HCT116 (cell line): ENCODE results near the gene PTPRA. TPM values are rescaled to one million over a fixed set of nuclear protein-coding genes. Genes with fewer than 3 reads are reported as not detected.

Experiments
- ATAC-seq: fragments of 200-7000 bp; cut with Tn5 transposase; 2 replicates; pipeline ENCODE4 v1.9.1; 2020; ENCODE audit warnings: mild to moderate bottlenecking, moderate library complexity
- BruUV-seq: library from RNA; stranded (reverse); fragments of 400-500 nt; replicated peaks from 2 replicates; lab custom pipeline; 2021; lab: Mats Ljungman, UMichigan
- CTCF ChIA-PET: fragments of 300-600 bp; sonication (Branson Sonifier 250); formaldehyde crosslinking; loops from one replicate; lab custom pipeline; 2021; ENCODE audit warnings: antibody characterized with exemption; lab: Charles Lee
- POLR2A ChIA-PET: fragments of 300-600, 350-600 bp; sonication (Branson Sonifier 250); formaldehyde crosslinking; loops from one replicate; lab custom pipeline; 2021; ENCODE audit warnings: antibody characterized with exemption; lab: Charles Lee
- RAD21 ChIA-PET, 2 experiments: fragments of 300-600 bp; sonication (Branson Sonifier 250); formaldehyde crosslinking; loops; one replicate each; lab custom pipeline; 2023; ENCODE audit warnings: low total read pairs in 2 of 2; ENCODE audit not compliant: uncharacterized antibody in 2 of 2, unreplicated experiment in 2 of 2, low non-redundant PET in 1 of 2; lab: Charles Lee
- DNase-seq: peaks from one replicate; pipeline ENCODE4 v3.0.0-alpha.2; 2010; ENCODE audit warnings: low read depth, low spot score
- H2AFZ ChIP-seq: fragments of 200-600 bp; shearing (Covaris generic), sonication (generic); 2 replicates; pipeline ENCODE4 v1.6.1; 2017; ENCODE audit warnings: low read depth, mixed run types, mixed read lengths, antibody characterized with exemption, low read length; ENCODE audit not compliant: poor library complexity, severe bottlenecking
- H3K27ac ChIP-seq: 2 replicates; pipeline ENCODE4 v1.5.1; 2012; ENCODE audit warnings: low read depth, low read length
- H3K27me3 ChIP-seq: fragments of 200-600 bp; sonication (generic); 2 replicates; pipeline ENCODE4 v1.6.1; 2016; ENCODE audit warnings: mixed run types, low read length, mixed read lengths; ENCODE audit not compliant: insufficient read depth
- H3K36me3 ChIP-seq, 2 experiments: fragments of 200-500 bp in 1 of 2; fragments of 200-600 bp in 1 of 2; sonication (Bioruptor generic) in 1 of 2; sonication (generic) in 1 of 2; 2 replicates each; pipeline versions ENCODE4 v1.5.1 to v1.6.1; 2014 to 2016; ENCODE audit warnings: low read length in 2 of 2, inconsistent platforms in 1 of 2, mixed read lengths in 1 of 2, mixed run types in 1 of 2; ENCODE audit not compliant: insufficient read depth in 2 of 2, control insufficient read depth in 1 of 2
- H3K4me1 ChIP-seq, 2 experiments: fragments of 200-600 bp in 1 of 2; sonication (generic) in 1 of 2; 2 replicates each; pipeline versions ENCODE4 v1.5.1 to v1.6.1; 2012 to 2017; ENCODE audit warnings: low read length in 2 of 2, inconsistent platforms in 1 of 2, mild to moderate bottlenecking in 1 of 2, mixed read lengths in 1 of 2, mixed run types in 1 of 2, moderate library complexity in 1 of 2; ENCODE audit not compliant: insufficient read depth in 2 of 2, control insufficient read depth in 1 of 2
- H3K4me2 ChIP-seq: fragments of 200-600 bp; sonication (generic); 2 replicates; pipeline ENCODE4 v1.6.1; 2017; ENCODE audit warnings: mixed run types, low read length, mixed read lengths
- H3K4me3 ChIP-seq, 2 experiments: fragments of 200-600 bp in 1 of 2; sonication (generic) in 1 of 2; replicated peaks in 1 of 2; 2 replicates each; pipeline ENCODE4 v1.5.1; 2011 to 2016; ENCODE audit warnings: low read length in 2 of 2, control low read depth in 1 of 2, low read depth in 1 of 2, mild to moderate bottlenecking in 1 of 2, mixed read lengths in 1 of 2, mixed run types in 1 of 2
- H3K79me2 ChIP-seq: fragments of 200-600 bp; sonication (generic); 2 replicates; pipeline ENCODE4 v1.6.1; 2017; ENCODE audit warnings: mild to moderate bottlenecking, mixed run types, low read length, moderate library complexity, mixed read lengths; ENCODE audit not compliant: insufficient read depth
- H3K9ac ChIP-seq: fragments of 200-600 bp; sonication (generic); 2 replicates; pipeline ENCODE4 v1.6.1; 2016; ENCODE audit warnings: low read length, mixed read lengths
- H3K9me2 ChIP-seq: fragments of 200-600 bp; sonication (generic), shearing (Covaris generic); 2 replicates; pipeline ENCODE4 v1.6.1; 2017; ENCODE audit warnings: mixed run types, mild to moderate bottlenecking, moderate library complexity; ENCODE audit not compliant: insufficient read depth
- H3K9me3 ChIP-seq, 2 experiments: fragments of 200-500 bp in 1 of 2; fragments of 200-600 bp in 1 of 2; sonication (Bioruptor generic) in 1 of 2; sonication (generic) in 1 of 2; 2 replicates each; pipeline ENCODE4 v1.6.1; 2014 to 2017; ENCODE audit warnings: low read length in 2 of 2, mixed read lengths in 2 of 2, inconsistent platforms in 1 of 2, low read depth in 1 of 2, mild to moderate bottlenecking in 1 of 2, mixed run types in 1 of 2, moderate library complexity in 1 of 2; ENCODE audit not compliant: control insufficient read depth in 1 of 2, insufficient read depth in 1 of 2
- H4K20me1 ChIP-seq: fragments of 200-600 bp; sonication (generic), shearing (Covaris generic); 2 replicates; pipeline ENCODE4 v1.6.1; 2017; ENCODE audit warnings: mixed run types, mild to moderate bottlenecking, moderate library complexity; ENCODE audit not compliant: insufficient read depth
- ELF1 ChIP-seq: IDR thresholded peaks from 2 replicates; pipeline ENCODE4 v1.6.1; 2012; ENCODE audit warnings: low read depth, borderline replicate concordance
- EZH2 ChIP-seq: fragments of 200-600 bp; sonication (generic); IDR thresholded peaks from 2 replicates; pipeline ENCODE4 v1.6.1; 2017; ENCODE audit warnings: antibody characterized with exemption, mixed run types
- JUND ChIP-seq: IDR thresholded peaks from 2 replicates; pipeline ENCODE4 v1.6.1; 2012
- RAD21 ChIP-seq: IDR thresholded peaks from 2 replicates; pipeline ENCODE4 v1.6.1; 2012; ENCODE audit warnings: low read depth, mild to moderate bottlenecking
- intact Hi-C: fragments of 100-400 bp; cut with micrococcal nuclease; formaldehyde crosslinking; loops from 2 replicates; pipeline ENCODE4 v1.10.0; 2022
- total RNA-seq: library from RNA; stranded (reverse); gene quantifications from one replicate; pipeline ENCODE4 v1.2.1, GENCODE V29; 2021; ENCODE audit not compliant: unreplicated experiment
- TF ChIP-seq, protein P1 (sequence below): IDR thresholded peaks from 2 replicates; pipeline ENCODE4 v1.6.1; 2011; ENCODE audit warnings: mild to moderate bottlenecking, low read length, moderate library complexity; ENCODE audit not compliant: insufficient replicate concordance; ENCODE audit errors: extremely low read depth
- TF ChIP-seq, protein P2 (sequence below), 3 experiments: fragments of 200-600 bp in 1 of 3; sonication (generic) in 1 of 3; IDR thresholded peaks in 2 of 3; conservative IDR thresholded peaks in 1 of 3; 2 replicates each; pipeline ENCODE4 v1.5.1; 2012 to 2017; ENCODE audit warnings: low read depth in 2 of 3, low read length in 2 of 3, antibody characterized with exemption in 1 of 3, borderline replicate concordance in 1 of 3, control low read depth in 1 of 3, mild to moderate bottlenecking in 1 of 3, mixed read lengths in 1 of 3, mixed run types in 1 of 3, moderate library complexity in 1 of 3; ENCODE audit not compliant: insufficient read depth in 1 of 3
- TF ChIP-seq, protein P3 (sequence below): IDR thresholded peaks from 2 replicates; pipeline ENCODE4 v1.6.1; 2012

Gene PTPRA
- total RNA-seq, 1 experiment from 2014 or later: 44.6 TPM

DNA sequence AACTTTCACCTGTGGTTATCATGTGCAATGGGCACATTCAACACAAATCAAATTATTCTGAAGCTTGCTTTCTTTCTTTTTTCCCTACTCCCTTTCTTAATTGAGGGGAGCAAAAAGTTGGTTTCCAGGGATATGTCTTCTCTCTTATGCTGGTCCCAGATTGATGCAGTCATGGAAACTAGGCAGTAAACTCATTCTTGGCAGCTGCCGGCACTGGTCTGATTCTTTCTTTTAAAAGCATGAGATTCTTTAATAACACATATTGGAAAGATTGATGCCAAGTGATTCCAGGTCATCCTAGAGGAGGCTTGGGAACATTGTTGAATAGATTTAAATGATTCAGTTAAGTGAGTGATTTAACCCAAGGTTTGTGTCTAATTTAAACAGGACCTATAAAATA is 29.0 kb downstream of the PTPRA start:
- ChIA-PET POLR2A (no interaction called here), CTCF (no interaction called here), RAD21 (no interaction called here)
- ATAC-seq (no peak), DNase-seq (no peak)
- Histone ChIP-seq H2AFZ (no peak overlapping the region), H3K4me3 (no peak overlapping the region), H3K9ac (no peak overlapping the region), H3K79me2 (peaks cover 70% of the 10 kb centered on the region), H3K27ac (no peak overlapping the region), H3K36me3 (no peaks in the 10 kb centered on the region), H3K4me2 (no peak overlapping the region), H3K4me1 (no peaks in the 10 kb centered on the region), H4K20me1 (no peaks in the 10 kb centered on the region), H3K27me3 (no peaks in the 10 kb centered on the region), H3K9me2 (no peaks in the 10 kb centered on the region), H3K9me3 (no peaks in the 10 kb centered on the region)
- intact Hi-C loops: no loop called here
- no TSS peak for BruUV-seq
- TF ChIP-seq, protein P1, sequence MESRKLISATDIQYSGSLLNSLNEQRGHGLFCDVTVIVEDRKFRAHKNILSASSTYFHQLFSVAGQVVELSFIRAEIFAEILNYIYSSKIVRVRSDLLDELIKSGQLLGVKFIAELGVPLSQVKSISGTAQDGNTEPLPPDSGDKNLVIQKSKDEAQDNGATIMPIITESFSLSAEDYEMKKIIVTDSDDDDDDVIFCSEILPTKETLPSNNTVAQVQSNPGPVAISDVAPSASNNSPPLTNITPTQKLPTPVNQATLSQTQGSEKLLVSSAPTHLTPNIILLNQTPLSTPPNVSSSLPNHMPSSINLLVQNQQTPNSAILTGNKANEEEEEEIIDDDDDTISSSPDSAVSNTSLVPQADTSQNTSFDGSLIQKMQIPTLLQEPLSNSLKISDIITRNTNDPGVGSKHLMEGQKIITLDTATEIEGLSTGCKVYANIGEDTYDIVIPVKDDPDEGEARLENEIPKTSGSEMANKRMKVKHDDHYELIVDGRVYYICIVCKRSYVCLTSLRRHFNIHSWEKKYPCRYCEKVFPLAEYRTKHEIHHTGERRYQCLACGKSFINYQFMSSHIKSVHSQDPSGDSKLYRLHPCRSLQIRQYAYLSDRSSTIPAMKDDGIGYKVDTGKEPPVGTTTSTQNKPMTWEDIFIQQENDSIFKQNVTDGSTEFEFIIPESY: no peak
- TF ChIP-seq RAD21 (no peak), EZH2 (no peak), JUND (no peak), ELF1 (no peak)
- TF ChIP-seq, protein P2, sequence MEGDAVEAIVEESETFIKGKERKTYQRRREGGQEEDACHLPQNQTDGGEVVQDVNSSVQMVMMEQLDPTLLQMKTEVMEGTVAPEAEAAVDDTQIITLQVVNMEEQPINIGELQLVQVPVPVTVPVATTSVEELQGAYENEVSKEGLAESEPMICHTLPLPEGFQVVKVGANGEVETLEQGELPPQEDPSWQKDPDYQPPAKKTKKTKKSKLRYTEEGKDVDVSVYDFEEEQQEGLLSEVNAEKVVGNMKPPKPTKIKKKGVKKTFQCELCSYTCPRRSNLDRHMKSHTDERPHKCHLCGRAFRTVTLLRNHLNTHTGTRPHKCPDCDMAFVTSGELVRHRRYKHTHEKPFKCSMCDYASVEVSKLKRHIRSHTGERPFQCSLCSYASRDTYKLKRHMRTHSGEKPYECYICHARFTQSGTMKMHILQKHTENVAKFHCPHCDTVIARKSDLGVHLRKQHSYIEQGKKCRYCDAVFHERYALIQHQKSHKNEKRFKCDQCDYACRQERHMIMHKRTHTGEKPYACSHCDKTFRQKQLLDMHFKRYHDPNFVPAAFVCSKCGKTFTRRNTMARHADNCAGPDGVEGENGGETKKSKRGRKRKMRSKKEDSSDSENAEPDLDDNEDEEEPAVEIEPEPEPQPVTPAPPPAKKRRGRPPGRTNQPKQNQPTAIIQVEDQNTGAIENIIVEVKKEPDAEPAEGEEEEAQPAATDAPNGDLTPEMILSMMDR (IDR thresholded peaks at IDR 0.05 in 2 of 3, conservative IDR thresholded peaks at IDR 0.05 in 1 of 3; ENCODE audit: borderline replicate concordance in 1 of 3, insufficient read depth in 1 of 3, low read depth in 2 of 3, low read length in 2 of 3): no peak
- TF ChIP-seq, protein P3, sequence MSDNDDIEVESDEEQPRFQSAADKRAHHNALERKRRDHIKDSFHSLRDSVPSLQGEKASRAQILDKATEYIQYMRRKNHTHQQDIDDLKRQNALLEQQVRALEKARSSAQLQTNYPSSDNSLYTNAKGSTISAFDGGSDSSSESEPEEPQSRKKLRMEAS: no peak
